NB4 (cell line): Measurements from ENCODE around the gene ELOVL1.

Experiments used
- CTCF ChIP-seq: IDR thresholded peaks from one replicate; pipeline ENCODE4 v1.5.1; 2012; ENCODE audit warnings: low read depth, low read length
- POLR2A ChIP-seq: IDR thresholded peaks from 2 replicates; pipeline ENCODE4 v1.6.1; 2011; ENCODE audit warnings: mild to moderate bottlenecking; ENCODE audit not compliant: insufficient read length; ENCODE audit errors: extremely low read depth

GRCh38 chr1:43352881-43353280, 14.9 kb downstream of the ELOVL1 start:
- TF ChIP-seq CTCF (no peak), POLR2A (no peak)
